Measurements from ENCODE around the gene MCMBP. TPM values are rescaled to one million over a fixed set of nuclear protein-coding genes. Genes with fewer than 3 reads are reported as not detected.

The MCMBP gene
- total RNA-seq, 2 experiments from 2014 or later, result 75.5 TPM

GRCh38 chr10:119780879-119781480 lies 91.7 kb downstream of the MCMBP start:
- no peaks in the 10 kb centered on the region for H3K27me3 Mint-ChIP-seq
- no peaks in the 10 kb centered on the region for H3K9me3 Mint-ChIP-seq
- DNase-seq (no peak), ATAC-seq (ENCODE audit: low read depth) (no peak)
- H3K36me3 Mint-ChIP-seq, result peaks cover 5% of the 10 kb centered on the region
- H3K4me1 Mint-ChIP-seq, result peaks cover 20% of the 10 kb centered on the region
- no peak overlapping the region for H3K4me3 Mint-ChIP-seq
- POLR2A ChIA-PET, result no interaction called here
- no peak overlapping the region for H3K27ac Mint-ChIP-seq

Other genes with a start within 250 kb of the MCMBP start
- gene BAG3, start 221.5 kb downstream of the MCMBP start, total RNA-seq, result 10 to 100 TPM; 14.5 to 15.0 TPM
- gene INPP5F, start 146.8 kb downstream of the MCMBP start, total RNA-seq, result 10 to 100 TPM; 12.2 to 13.5 TPM
- 10 to 100 TPM; 50.5 to 64.2 TPM for gene SEC23IP, start 19.9 kb upstream of the MCMBP start, total RNA-seq

Data from activated naive CD8-positive, alpha-beta T cell treated with anti-CD3 and anti-CD28 coated beads, Interleukin-2, amount 10 ng/mL, durations not matched to agents 7 days and 5 days (primary cell).